ENCODE data around the gene COL24A1.
"Not testable (repeated sequence)": the region's sequence is repeated elsewhere in the genome, so short reads cannot be mapped to it uniquely, and the experiment has no call there.

COL24A1 gene

GRCh38 chr1:86071870-86072269, 84.7 kb downstream of the COL24A1 start:
- not testable (repeated sequence) for DNase-seq

- no peak for DNase-seq
These were observed 86.8 kb downstream of the COL24A1 start for GRCh38 chr1:86069757-86070145.

GRCh38 chr1:86068841-86069756, 87.5 kb downstream of the COL24A1 start:
- no peak for DNase-seq

GRCh38 chr1:86068271-86068721, 88.3 kb downstream of the COL24A1 start:
- no peak for DNase-seq

GRCh38 chr1:86067626-86068025, 88.9 kb downstream of the COL24A1 start:
- no peak for DNase-seq

- no peak for DNase-seq
These were observed 91.7 kb downstream of the COL24A1 start for GRCh38 chr1:86064899-86065298.

- no peak for DNase-seq
These were observed 92.9 kb downstream of the COL24A1 start for GRCh38 chr1:86063721-86064120.

GRCh38 chr1:86062453-86062852, 94.1 kb downstream of the COL24A1 start:
- DNase-seq = no peak

GRCh38 chr1:86061551-86061990, 95.0 kb downstream of the COL24A1 start:
- no peak for DNase-seq

- DNase-seq = no peak
These were observed 102.2 kb downstream of the COL24A1 start for GRCh38 chr1:86054396-86054795.

- DNase-seq = no peak
These were observed 103.4 kb downstream of the COL24A1 start for GRCh38 chr1:86052948-86053698.

GRCh38 chr1:86035101-86035500, 121.5 kb downstream of the COL24A1 start:
- no peak for DNase-seq

GRCh38 chr1:86030180-86030579, 126.4 kb downstream of the COL24A1 start:
- DNase-seq = no peak

- no peak for DNase-seq
These were observed 138.2 kb downstream of the COL24A1 start for GRCh38 chr1:86018283-86018923.

- DNase-seq = no peak
These were observed 140.4 kb downstream of the COL24A1 start for GRCh38 chr1:86016076-86016759.

GRCh38 chr1:86015375-86015774, 141.2 kb downstream of the COL24A1 start:
- no peak for DNase-seq

GRCh38 chr1:86000601-86001000, 156.0 kb downstream of the COL24A1 start:
- no peak for DNase-seq

GRCh38 chr1:85998105-85998855, 158.3 kb downstream of the COL24A1 start:
- DNase-seq = no peak

GRCh38 chr1:85992791-85993190, 163.8 kb downstream of the COL24A1 start:
- no peak for DNase-seq

GRCh38 chr1:85991261-85991660, 165.3 kb downstream of the COL24A1 start:
- DNase-seq = no peak

GRCh38 chr1:85984636-85985035, 171.9 kb downstream of the COL24A1 start:
- DNase-seq = no peak

- DNase-seq = no peak
These were observed 173.3 kb downstream of the COL24A1 start for GRCh38 chr1:85983316-85983715.

All from activated effector memory CD4-positive, alpha-beta T cell treated with Interleukin-2 at 50 U/mL for 16 hours (primary cell).